Measurements from ENCODE around the gene NKX6-1. TPM values are rescaled to one million over a fixed set of nuclear protein-coding genes. Genes with fewer than 3 reads are reported as not detected.
A peak's percentile ranks its signal among the peaks of the same experiment; 100 is the strongest.

NKX6-1 gene
- total RNA-seq, 1 experiment from 2014 or later: 0.09 TPM

GRCh38 chr4:84497504-84498202 lies 1.4 kb downstream of the NKX6-1 start:
- peak; percentile 51 for DNase-seq
- H2BK15ac ChIP-seq (ENCODE audit: low read depth, low read length): no peak overlapping the region
- no peak overlapping the region for H3K9ac ChIP-seq (ENCODE audit: extremely low read depth, insufficient read length, low read length)

More at GRCh38 chr4:84497504-84498202, 1.4 kb downstream of the NKX6-1 start:
- Histone ChIP-seq H3T11ph (ENCODE audit: low read length) (no peak overlapping the region), H3K56ac (ENCODE audit: insufficient read length, low read depth, low read length) (no peak overlapping the region), H3K4ac (ENCODE audit: low read depth, low read length) (no peak overlapping the region), H3K4me1 (ENCODE audit: insufficient read depth, low read length) (no peaks in the 10 kb centered on the region; the same call in 1 of the 2 replicates), H4K5ac (ENCODE audit: insufficient read length, low read depth, low read length) (no peak overlapping the region), H3K23ac (ENCODE audit: insufficient read length, low read depth, low read length) (no peak overlapping the region), H2BK120ac (ENCODE audit: low read depth, low read length, poor library complexity, severe bottlenecking) (no peak overlapping the region), H3K4me2 (ENCODE audit: insufficient read depth, insufficient read length, low read length) (peak overlapping the region; percentile 47), H2AK5ac (ENCODE audit: insufficient read length, low read length) (no peak overlapping the region), H3K14ac (ENCODE audit: insufficient read depth, low read length) (no peak overlapping the region; the same call in 1 of the 2 replicates), H3K79me1 (ENCODE audit: insufficient read depth, low read depth, low read length, poor library complexity, severe bottlenecking) (no peaks in the 10 kb centered on the region), H2BK5ac (ENCODE audit: insufficient read length, low read length) (no peak overlapping the region), H4K20me1 (ENCODE audit: control insufficient read depth, insufficient read depth, insufficient read length) (peaks cover 3% of the 10 kb centered on the region), H4K8ac (replicated peaks; ENCODE audit: insufficient read length, low read depth, low read length) (no peak overlapping the region), H2BK20ac (ENCODE audit: low read depth, low read length, poor library complexity, severe bottlenecking) (no peak overlapping the region), H3K9me3 (ENCODE audit: control insufficient read depth, low read depth, low read length) (no peaks in the 10 kb centered on the region), H3K27ac (ENCODE audit: insufficient read length, low read depth, low read length) (no peak overlapping the region), H3K23me2 (ENCODE audit: insufficient read length, low read depth, low read length, poor library complexity, severe bottlenecking) (peaks cover 25% of the 10 kb centered on the region), H3K27me3 (ENCODE audit: insufficient read depth, low read length) (peaks cover 81% of the 10 kb centered on the region), H4K91ac (ENCODE audit: insufficient read length, low read depth, low read length) (no peak overlapping the region), H2AFZ (ENCODE audit: low read length) (no peak overlapping the region), H2BK12ac (ENCODE audit: insufficient read length, low read depth, low read length) (no peak overlapping the region), H3K18ac (ENCODE audit: insufficient read length, low read depth, low read length) (no peak overlapping the region), H3K79me2 (ENCODE audit: insufficient read depth, low read length) (no peaks in the 10 kb centered on the region)
- Mint-ChIP-seq H3K27ac (no peak overlapping the region), H3K36me3 (ENCODE audit: insufficient read depth in 1 of 3, low read depth in 3 of 3) (no peaks in the 10 kb centered on the region; a peak in 1 of 7 replicates), H3K4me1 (peaks cover 50 to 67% of the 10 kb centered on the region in 2 experiments), H3K9me3 (peaks cover 0 to 3% of the 10 kb centered on the region in 2 experiments; a peak in 1 of 5 replicates), H3K4me3 (peak overlapping the region; percentile 72 to 83), H3K27me3 (ENCODE audit: low read depth) (peaks cover 98% of the 10 kb centered on the region)
- no CpG with 5 or more reads among the region's 73 CpGs for WGBS (ENCODE audit: extremely low coverage, insufficient read length, low lambda C conversion rate)
- no peak for TF ChIP-seq CTCF (conservative IDR thresholded peaks at IDR 0.05)
